ENCODE results near the gene RPGRIP1.

- TF ChIP-seq, protein P1, sequence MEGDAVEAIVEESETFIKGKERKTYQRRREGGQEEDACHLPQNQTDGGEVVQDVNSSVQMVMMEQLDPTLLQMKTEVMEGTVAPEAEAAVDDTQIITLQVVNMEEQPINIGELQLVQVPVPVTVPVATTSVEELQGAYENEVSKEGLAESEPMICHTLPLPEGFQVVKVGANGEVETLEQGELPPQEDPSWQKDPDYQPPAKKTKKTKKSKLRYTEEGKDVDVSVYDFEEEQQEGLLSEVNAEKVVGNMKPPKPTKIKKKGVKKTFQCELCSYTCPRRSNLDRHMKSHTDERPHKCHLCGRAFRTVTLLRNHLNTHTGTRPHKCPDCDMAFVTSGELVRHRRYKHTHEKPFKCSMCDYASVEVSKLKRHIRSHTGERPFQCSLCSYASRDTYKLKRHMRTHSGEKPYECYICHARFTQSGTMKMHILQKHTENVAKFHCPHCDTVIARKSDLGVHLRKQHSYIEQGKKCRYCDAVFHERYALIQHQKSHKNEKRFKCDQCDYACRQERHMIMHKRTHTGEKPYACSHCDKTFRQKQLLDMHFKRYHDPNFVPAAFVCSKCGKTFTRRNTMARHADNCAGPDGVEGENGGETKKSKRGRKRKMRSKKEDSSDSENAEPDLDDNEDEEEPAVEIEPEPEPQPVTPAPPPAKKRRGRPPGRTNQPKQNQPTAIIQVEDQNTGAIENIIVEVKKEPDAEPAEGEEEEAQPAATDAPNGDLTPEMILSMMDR (IDR thresholded peaks at IDR 0.05): no peak
- TF ChIP-seq POLR2A (IDR thresholded peaks at IDR 0.05): no peak
Observed at GRCh38 chr14:21278632-21279031, 1.3 kb upstream of the RPGRIP1 start.
